ENCODE results near the gene KCNG4. TPM values are rescaled to one million over a fixed set of nuclear protein-coding genes. Genes with fewer than 3 reads are reported as not detected.

The KCNG4 gene
- total RNA-seq, 1 experiment from 2014 or later: not detected

DNA sequence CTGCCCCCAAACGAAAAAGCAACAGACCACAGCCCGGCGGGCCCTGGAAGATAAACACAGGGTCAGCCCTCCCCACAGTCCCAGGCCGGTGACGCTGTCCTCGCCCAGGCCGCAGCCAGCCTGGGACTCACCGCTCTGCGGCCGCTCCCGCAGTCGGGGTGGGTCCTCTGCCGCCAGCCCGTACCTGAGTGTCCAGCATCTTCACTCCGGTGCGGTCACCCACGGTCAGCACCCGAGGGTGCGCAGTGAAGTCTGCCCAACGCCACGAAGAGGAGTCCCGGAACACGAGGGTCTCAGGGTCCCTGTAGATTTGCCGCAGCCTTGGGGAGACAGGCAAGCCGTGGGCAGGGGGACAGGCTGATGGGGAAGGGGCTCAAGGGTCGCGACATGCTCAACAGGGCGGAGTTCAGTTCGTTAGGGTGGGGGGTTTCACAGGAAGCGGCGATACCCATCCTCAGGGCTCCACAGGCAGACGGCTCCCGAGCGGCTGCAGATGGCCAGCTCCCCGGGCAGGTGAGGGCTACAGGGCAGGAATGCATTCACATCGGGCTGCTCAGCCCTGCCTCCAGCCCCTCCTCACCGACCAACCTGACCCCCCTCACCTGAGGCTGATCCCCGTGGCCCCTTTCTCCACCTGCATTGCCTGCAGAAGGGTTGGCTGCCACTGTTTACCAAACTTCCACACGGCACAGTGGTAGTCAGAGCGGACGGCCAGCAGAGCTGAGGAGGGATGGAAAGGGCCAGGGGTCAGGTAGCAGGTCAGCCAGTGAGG is 58.5 kb downstream of the KCNG4 start:
- in situ Hi-C loops (cut with HindIII; ENCODE audit: low pct_unique_long_range_greater_than_20kb, low sequenced_read_pairs) (no loop called here), intact Hi-C loops (cut with micrococcal nuclease; ENCODE audit: unreplicated experiment) (loop anchor here (5.0 to 10.0 kb wide), 2 partner anchors 126 to 303 kb away; no protein-coding TSS in a partner anchor)
- Histone ChIP-seq H3K4me3 (ENCODE audit: low read depth in 2 of 2, low read length in 2 of 2) (no peak overlapping the region), H3K27ac (ENCODE audit: low read length) (no peak overlapping the region), H3K4me1 (ENCODE audit: control insufficient read depth, insufficient read depth, low read length) (peaks cover 14% of the 10 kb centered on the region), H3K9me3 (ENCODE audit: control insufficient read depth, insufficient read depth, low read depth, low read length) (no peaks in the 10 kb centered on the region), H3K36me3 (ENCODE audit: control insufficient read depth, insufficient read depth, low read length) (peaks cover 1% of the 10 kb centered on the region; the same call in 1 of the 2 replicates), H3K27me3 (ENCODE audit: control insufficient read depth, insufficient read depth, low read length) (no peaks in the 10 kb centered on the region)
- POLR2A ChIA-PET: no interaction called here
- TF ChIP-seq REST (IDR thresholded peaks at IDR 0.05; ENCODE audit: insufficient read depth in 1 of 2, low read depth in 2 of 2, low read length in 1 of 2) (no peak), SIN3A (IDR thresholded peaks at IDR 0.05; ENCODE audit: borderline replicate concordance, insufficient read depth, low read depth, low read length) (no peak), TCF7L2 (IDR thresholded peaks at IDR 0.05; ENCODE audit: low read depth, low read length) (no peak), POLR2AphosphoS5 (IDR thresholded peaks at IDR 0.05; ENCODE audit: low read depth, low read length) (no peak)
- TF ChIP-seq, protein P1, sequence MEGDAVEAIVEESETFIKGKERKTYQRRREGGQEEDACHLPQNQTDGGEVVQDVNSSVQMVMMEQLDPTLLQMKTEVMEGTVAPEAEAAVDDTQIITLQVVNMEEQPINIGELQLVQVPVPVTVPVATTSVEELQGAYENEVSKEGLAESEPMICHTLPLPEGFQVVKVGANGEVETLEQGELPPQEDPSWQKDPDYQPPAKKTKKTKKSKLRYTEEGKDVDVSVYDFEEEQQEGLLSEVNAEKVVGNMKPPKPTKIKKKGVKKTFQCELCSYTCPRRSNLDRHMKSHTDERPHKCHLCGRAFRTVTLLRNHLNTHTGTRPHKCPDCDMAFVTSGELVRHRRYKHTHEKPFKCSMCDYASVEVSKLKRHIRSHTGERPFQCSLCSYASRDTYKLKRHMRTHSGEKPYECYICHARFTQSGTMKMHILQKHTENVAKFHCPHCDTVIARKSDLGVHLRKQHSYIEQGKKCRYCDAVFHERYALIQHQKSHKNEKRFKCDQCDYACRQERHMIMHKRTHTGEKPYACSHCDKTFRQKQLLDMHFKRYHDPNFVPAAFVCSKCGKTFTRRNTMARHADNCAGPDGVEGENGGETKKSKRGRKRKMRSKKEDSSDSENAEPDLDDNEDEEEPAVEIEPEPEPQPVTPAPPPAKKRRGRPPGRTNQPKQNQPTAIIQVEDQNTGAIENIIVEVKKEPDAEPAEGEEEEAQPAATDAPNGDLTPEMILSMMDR (IDR thresholded peaks at IDR 0.05): no peak
- DNase-seq (ENCODE audit: low read depth, low spot score): no peak
- CTCF ChIA-PET: no interaction called here
- no TSS peak for BruUV-seq (replicated peaks)
- no peak for ATAC-seq

- Histone ChIP-seq H3K27ac (ENCODE audit: low read length) (no peak overlapping the region), H3K36me3 (ENCODE audit: control insufficient read depth, insufficient read depth, low read length) (no peaks in the 10 kb centered on the region), H3K27me3 (ENCODE audit: control insufficient read depth, insufficient read depth, low read length) (no peaks in the 10 kb centered on the region), H3K9me3 (ENCODE audit: control insufficient read depth, insufficient read depth, low read depth, low read length) (no peaks in the 10 kb centered on the region), H3K4me3 (ENCODE audit: low read depth in 2 of 2, low read length in 2 of 2) (no peak overlapping the region), H3K4me1 (ENCODE audit: control insufficient read depth, insufficient read depth, low read length) (peaks cover 19% of the 10 kb centered on the region)
- POLR2A ChIA-PET: no interaction called here
- ATAC-seq: no peak
- CTCF ChIA-PET: no interaction called here
- no TSS peak for BruUV-seq (replicated peaks)
- intact Hi-C loops (cut with micrococcal nuclease; ENCODE audit: unreplicated experiment) (loop anchor here (5.0 to 10.0 kb wide), 2 partner anchors 127 to 304 kb away; no protein-coding TSS in a partner anchor), in situ Hi-C loops (cut with HindIII; ENCODE audit: low pct_unique_long_range_greater_than_20kb, low sequenced_read_pairs) (no loop called here)
- no peak for DNase-seq (ENCODE audit: low read depth, low spot score)
- TF ChIP-seq, protein P1 (IDR thresholded peaks at IDR 0.05): no peak
- no peak for TF ChIP-seq POLR2AphosphoS5 (IDR thresholded peaks at IDR 0.05; ENCODE audit: low read depth, low read length)
- TF ChIP-seq TCF7L2 (IDR thresholded peaks at IDR 0.05; ENCODE audit: low read depth, low read length): no peak
- TF ChIP-seq REST (IDR thresholded peaks at IDR 0.05; ENCODE audit: insufficient read depth in 1 of 2, low read depth in 2 of 2, low read length in 1 of 2): no peak
- TF ChIP-seq SIN3A (IDR thresholded peaks at IDR 0.05; ENCODE audit: borderline replicate concordance, insufficient read depth, low read depth, low read length): no peak
These were observed 59.2 kb downstream of the KCNG4 start for GRCh38 chr16:84180519-84181140.
